Pancreas (tissue), 10 donors: ENCODE results near the gene MAN2A1. TPM values are rescaled to one million over a fixed set of nuclear protein-coding genes. Genes with fewer than 3 reads are reported as not detected.
A peak's percentile ranks its signal among the peaks of the same experiment; 100 is the strongest.

Source experiments
- ATAC-seq, 4 donors: fragments of 200-7000 bp; cut with Tn5 transposase; one replicate each; pipeline versions ENCODE4 v1.8.0 to v1.9.1; 2020; ENCODE audit warnings: mild to moderate bottlenecking in 4 of 4, moderate library complexity in 4 of 4
- DNase-seq, 6 donors: peaks; one replicate each; pipeline ENCODE4 v3.0.0-alpha.2; 2020
- FAIRE-seq: peaks from 2 replicates; lab custom pipeline; 2012; peaks lifted over from hg19 to GRCh38; lab: Jason Lieb, UNC
- H3K27ac ChIP-seq, 4 donors: fragments of 200-600 bp; sonication (generic); 1 replicate in 3 of 4; 2 replicates in 1 of 4; pipeline versions ENCODE4 v1.5.0 to v1.8.0; 2020
- H3K27me3 ChIP-seq, 4 donors: fragments of 200-600 bp; one replicate each; pipeline ENCODE4 v1.8.0; 2021
- H3K36me3 ChIP-seq, 3 donors: fragments of 200-600 bp; sonication (generic) in 1 of 3; one replicate each; pipeline versions ENCODE4 v1.5.0 to v1.8.0; 2020 to 2021
- H3K4me1 ChIP-seq, 3 donors: fragments of 200-600 bp; one replicate each; pipeline ENCODE4 v1.8.0; 2021
- H3K4me3 ChIP-seq, 4 donors: fragments of 200-600 bp; sonication (generic) in 2 of 4; one replicate each; pipeline versions ENCODE4 v1.5.0 to v1.8.0; 2020 to 2021
- H3K9me3 ChIP-seq, 4 donors: fragments of 200-600 bp; one replicate each; pipeline ENCODE4 v1.8.0; 2021
- CTCF ChIP-seq, 4 donors: fragments of 200-600 bp; sonication (generic) in 3 of 4; IDR thresholded peaks; one replicate each; pipeline versions ENCODE4 v1.5.0 to v1.8.0; 2021; ENCODE audit warnings: antibody characterized with exemption in 4 of 4
- WGBS, 2 donors: extraction: QIAGEN DNeasy Blood & Tissue Kit; methylation state at CpG; one replicate each; pipeline ENCODE4 v1.1.7; 2013; 5-methylcytosine and 5-hydroxymethylcytosine counted together
- intact Hi-C, 3 donors: fragments of 100-400 bp; cut with DNase I; formaldehyde crosslinking; loops; one replicate each; pipeline versions ENCODE4 v1.11.1 to v1.14.2; 2022
- polyA plus RNA-seq, 2 donors: library from polyadenylated mRNA; stranded (reverse); fragments of 200-250 nt; gene quantifications; one replicate each; pipeline ENCODE4 v1.2.3, GENCODE V29; 2013
- total RNA-seq, 6 donors: library from RNA; stranded (reverse); fragmentation: NEBNext Ultra II Directional in 4 of 6; extraction: Animal tissue kit (Norgen Biotek cat#: 25700) in 4 of 6; gene quantifications; one replicate each; pipeline versions ENCODE4 v1.2.1 to v1.2.4, GENCODE V29; 2021 to 2023
- donor health status: healthy with polysubstance abuse.
- donor health status: DM: no; HTN: no; CAD: no; lungs with moderate emphysema.
- donor health status: DM: no; HTN: no; CAD: no.
- donor health status: control.
- donor health status: control.
- donor health status: Bipolar disorder and iron deficiency.
- donor health status: DM: yes; HTN: yes; CAD: no.
- donor health status: DM: no; HTN: no; CAD: no.
- donor health status: DM: no; HTN: no; CAD: no.
- donor health status: DM: yes; HTN: yes; CAD: no.

The MAN2A1 gene
- total and polyA plus RNA-seq, 8 donors = 8.5 to 49.4 (median 36.6) TPM

DNA sequence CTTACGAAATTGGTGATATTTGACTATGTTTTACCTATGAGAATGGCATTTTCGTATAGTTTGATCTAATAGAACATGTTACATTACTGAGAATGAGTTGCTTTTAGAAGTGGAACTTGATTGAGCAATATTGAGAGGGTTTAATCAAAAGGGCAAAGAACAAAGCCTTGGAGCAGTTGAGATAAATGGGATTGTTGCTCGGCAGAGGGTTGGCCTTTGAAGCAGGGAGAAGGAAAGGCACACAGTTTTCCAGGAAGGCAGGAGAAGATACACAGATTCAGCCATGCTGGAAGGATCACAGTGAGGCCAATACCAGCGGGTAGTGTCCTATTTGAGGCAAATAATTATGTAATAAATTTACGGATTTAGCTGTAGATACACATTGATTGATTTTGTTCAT lies 19.5 kb downstream of the MAN2A1 start:
- Histone ChIP-seq H3K27me3 (no peaks in the 10 kb centered on the region), H3K9me3 (no peaks in the 10 kb centered on the region), H3K4me1 (peaks cover 3 to 24% (median 5%) of the 10 kb centered on the region in 3 donors), H3K27ac (peak overlapping the region in 2 of 4 donors; percentile 24 to 53), H3K36me3 (no peaks in the 10 kb centered on the region), H3K4me3 (no peak overlapping the region)
- peak; percentile 79 to 89 (median 82) for ATAC-seq
- no peak for TF ChIP-seq CTCF (IDR thresholded peaks at IDR 0.05)
- DNase-seq = peak in 2 of 6 donors; percentile 6 to 42
- no peak for FAIRE-seq
- intact Hi-C loops = no loop called here
- 39 to 40% methylated on average over 5 of the region's 5 CpGs for WGBS, 2 donors

GRCh38 chr5:109711673-109712072 lies 21.9 kb downstream of the MAN2A1 start:
- H3K27me3 ChIP-seq = no peaks in the 10 kb centered on the region
- no peak overlapping the region for H3K27ac ChIP-seq
- intact Hi-C loops = no loop called here
- H3K4me1 ChIP-seq = peaks cover 5 to 24% (median 6%) of the 10 kb centered on the region in 3 donors
- no peaks in the 10 kb centered on the region for H3K9me3 ChIP-seq
- no peak for FAIRE-seq
- no peak for DNase-seq
- no peak for TF ChIP-seq CTCF (IDR thresholded peaks at IDR 0.05)
- no peak for ATAC-seq
- no peak overlapping the region for H3K4me3 ChIP-seq
- H3K36me3 ChIP-seq = no peaks in the 10 kb centered on the region

DNA sequence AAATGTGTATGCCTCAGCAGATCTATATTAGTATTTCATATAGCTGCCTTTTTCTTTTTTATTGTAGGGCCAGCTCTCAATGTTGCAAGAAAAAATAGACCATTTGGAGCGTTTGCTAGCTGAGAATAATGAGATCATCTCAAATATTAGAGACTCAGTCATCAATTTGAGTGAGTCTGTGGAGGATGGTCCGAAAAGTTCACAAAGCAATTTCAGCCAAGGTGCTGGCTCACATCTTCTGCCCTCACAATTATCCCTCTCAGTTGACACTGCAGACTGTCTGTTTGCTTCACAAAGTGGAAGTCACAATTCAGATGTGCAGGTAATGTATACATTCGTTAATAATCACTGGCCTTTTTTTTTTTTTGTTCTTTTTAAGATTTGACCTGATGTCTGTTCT lies 23.7 kb downstream of the MAN2A1 start:
- intact Hi-C loops = no loop called here
- peak in 1 of 4 donors; percentile 9 for ATAC-seq

GRCh38 chr5:109714592-109714991 lies 24.9 kb downstream of the MAN2A1 start:
- peaks cover 0 to 5% (median 3%) of the 10 kb centered on the region in 3 donors for H3K4me1 ChIP-seq
- no peak overlapping the region for H3K27ac ChIP-seq
- intact Hi-C loops = no loop called here
- TF ChIP-seq CTCF (IDR thresholded peaks at IDR 0.05) = no peak
- DNase-seq = no peak
- ATAC-seq = peak in 3 of 4 donors; percentile 27 to 73 (median 63)
- H3K36me3 ChIP-seq = no peaks in the 10 kb centered on the region
- no peaks in the 10 kb centered on the region for H3K27me3 ChIP-seq
- no peak for FAIRE-seq
- H3K9me3 ChIP-seq = no peaks in the 10 kb centered on the region
- WGBS, 2 donors = 26 to 31% methylated on average over 3 of the region's 3 CpGs
- H3K4me3 ChIP-seq = no peak overlapping the region

More for the DNA sequence above, 23.7 kb downstream of the MAN2A1 start:
- Histone ChIP-seq H3K4me3 (no peak overlapping the region), H3K27me3 (no peaks in the 10 kb centered on the region), H3K36me3 (no peaks in the 10 kb centered on the region), H3K9me3 (no peaks in the 10 kb centered on the region), H3K27ac (no peak overlapping the region), H3K4me1 (peaks cover 3 to 13% (median 5%) of the 10 kb centered on the region in 3 donors)
- 79% methylated on average over 3 of the region's 3 CpGs for WGBS, 2 donors
- no peak for DNase-seq
- no peak for FAIRE-seq
- no peak for TF ChIP-seq CTCF (IDR thresholded peaks at IDR 0.05)

DNA sequence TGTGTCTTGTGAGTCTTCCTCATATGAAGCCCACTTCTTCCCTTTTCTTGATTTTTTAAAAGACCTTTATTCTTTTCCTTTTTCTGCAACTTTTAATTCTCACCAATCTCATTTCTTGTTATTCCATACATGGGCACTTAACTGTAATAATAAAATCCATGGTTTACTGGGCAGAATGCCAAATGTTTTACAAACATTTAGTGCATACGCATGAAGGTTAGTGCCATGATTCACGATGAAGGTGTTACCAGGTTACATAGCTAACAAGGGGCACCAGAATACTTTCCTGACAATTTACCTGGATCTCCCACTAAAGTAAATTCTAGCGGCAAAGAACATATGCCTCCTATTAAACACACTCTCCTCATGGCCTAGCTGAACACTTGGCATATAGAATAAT lies 28.5 kb downstream of the MAN2A1 start:
- TF ChIP-seq CTCF (IDR thresholded peaks at IDR 0.05) = no peak
- no peaks in the 10 kb centered on the region for H3K36me3 ChIP-seq
- H3K4me1 ChIP-seq = peaks cover 0 to 3% (median 0%) of the 10 kb centered on the region in 3 donors
- WGBS, 2 donors = 68 to 75% methylated on average over 3 of the region's 3 CpGs
- H3K9me3 ChIP-seq = no peaks in the 10 kb centered on the region
- H3K4me3 ChIP-seq = no peak overlapping the region
- intact Hi-C loops = no loop called here
- FAIRE-seq (no peak), DNase-seq (no peak), ATAC-seq (peak in 1 of 4 donors; percentile 46)
- no peaks in the 10 kb centered on the region for H3K27me3 ChIP-seq
- H3K27ac ChIP-seq = no peak overlapping the region
